Amniotic stem cell (primary cell): ENCODE results near the gene CHD3.

Experiments
- DNase-seq: peaks from one replicate; lab custom pipeline; 2025; lab: John Stamatoyannopoulos, UW

The CHD3 gene

GRCh38 chr17:7894226-7894625 lies 5.6 kb downstream of the CHD3 start:
- DNase-seq = no peak

GRCh38 chr17:7894866-7895265 lies 6.3 kb downstream of the CHD3 start:
- no peak for DNase-seq

GRCh38 chr17:7897090-7897489 lies 8.5 kb downstream of the CHD3 start:
- no peak for DNase-seq

GRCh38 chr17:7897773-7898172 lies 9.2 kb downstream of the CHD3 start:
- no peak for DNase-seq

- no peak for DNase-seq
Measured at GRCh38 chr17:7903154-7904103, 14.8 kb downstream of the CHD3 start.

GRCh38 chr17:7909089-7909488 lies 20.5 kb downstream of the CHD3 start:
- DNase-seq = no peak

GRCh38 chr17:7910281-7910680 lies 21.7 kb downstream of the CHD3 start:
- DNase-seq = no peak

- DNase-seq = no peak
Measured at GRCh38 chr17:7910711-7911110, 22.1 kb downstream of the CHD3 start.

- no peak for DNase-seq
Measured at GRCh38 chr17:7911116-7911515, 22.5 kb downstream of the CHD3 start.

- DNase-seq = no peak
Measured at GRCh38 chr17:7912927-7913524, 24.4 kb downstream of the CHD3 start.

GRCh38 chr17:7915179-7915610 lies 26.6 kb downstream of the CHD3 start:
- DNase-seq = no peak

GRCh38 chr17:7915611-7916384 lies 27.2 kb downstream of the CHD3 start, which contains the start of gene RNF227:
Gene RNF227, minus strand, starts transcription at chr17:7916289. Its CDS starts 94 bp downstream, at chr17:7916195.
- peak; percentile 92 for DNase-seq

- no peak for DNase-seq
Measured at GRCh38 chr17:7916385-7916682, 27.7 kb downstream of the CHD3 start.

- DNase-seq = no peak
Measured at GRCh38 chr17:7916808-7917207, 28.2 kb downstream of the CHD3 start.

GRCh38 chr17:7922269-7922844 lies 33.8 kb downstream of the CHD3 start:
- no peak for DNase-seq

GRCh38 chr17:7922845-7923628 lies 34.4 kb downstream of the CHD3 start:
- no peak for DNase-seq

- DNase-seq = no peak
Measured at GRCh38 chr17:7927596-7927995, 39.0 kb downstream of the CHD3 start.

GRCh38 chr17:7929158-7930023 lies 40.8 kb downstream of the CHD3 start, which contains the start of gene KCNAB3:
Gene KCNAB3, minus strand, starts transcription at chr17:7929856. Its CDS starts 421 bp downstream, at chr17:7929435.
- peak; percentile 88 for DNase-seq

GRCh38 chr17:7930841-7931631 lies 42.4 kb downstream of the CHD3 start:
- no peak for DNase-seq
